ENCODE data around the gene AGBL2. TPM values are rescaled to one million over a fixed set of nuclear protein-coding genes. Genes with fewer than 3 reads are reported as not detected.
"Not testable (repeated sequence)": the region's sequence is repeated elsewhere in the genome, so short reads cannot be mapped to it uniquely, and the experiment has no call there.

The AGBL2 gene
- polyA plus RNA-seq, 1 donor from 2014 or later, result 1.4 TPM

GRCh38 chr11:47667135-47667534 is 48.0 kb downstream of the AGBL2 start:
- H3K9me3 Mint-ChIP-seq, result no peaks in the 10 kb centered on the region
- peaks cover 0 to 3% (median 0%) of the 10 kb centered on the region in 3 donors for H3K4me1 Mint-ChIP-seq
- no peak overlapping the region for H3K4me3 Mint-ChIP-seq
- H3K36me3 Mint-ChIP-seq, result peaks cover 2% of the 10 kb centered on the region
- no peaks in the 10 kb centered on the region for H3K27me3 Mint-ChIP-seq
- no peak overlapping the region for H3K27ac Mint-ChIP-seq

GRCh38 chr11:47664936-47665335 is 50.2 kb downstream of the AGBL2 start:
- H3K36me3 Mint-ChIP-seq, H3K9me3 Mint-ChIP-seq, H3K27ac Mint-ChIP-seq, H3K4me3 Mint-ChIP-seq, H3K4me1 Mint-ChIP-seq, H3K27me3 Mint-ChIP-seq: not testable (repeated sequence)

GRCh38 chr11:47661245-47661644 is 53.9 kb downstream of the AGBL2 start:
- Mint-ChIP-seq H3K27ac (no peak overlapping the region), H3K4me3 (no peak overlapping the region), H3K4me1 (peaks cover 0 to 3% (median 0%) of the 10 kb centered on the region in 3 donors), H3K9me3 (no peaks in the 10 kb centered on the region), H3K36me3 (peaks cover 3% of the 10 kb centered on the region), H3K27me3 (no peaks in the 10 kb centered on the region)

- no peak overlapping the region for H3K4me3 Mint-ChIP-seq
- H3K4me1 Mint-ChIP-seq, result peaks cover 0 to 3% (median 0%) of the 10 kb centered on the region in 3 donors
- H3K27ac Mint-ChIP-seq, result no peak overlapping the region
- H3K36me3 Mint-ChIP-seq, result peaks cover 2% of the 10 kb centered on the region
- no peaks in the 10 kb centered on the region for H3K9me3 Mint-ChIP-seq
- H3K27me3 Mint-ChIP-seq, result no peaks in the 10 kb centered on the region
Observed at GRCh38 chr11:47659276-47659675, 55.9 kb downstream of the AGBL2 start.

GRCh38 chr11:47656260-47656885 is 58.8 kb downstream of the AGBL2 start:
- Mint-ChIP-seq H3K4me1 (no peaks in the 10 kb centered on the region), H3K27ac (no peak overlapping the region), H3K9me3 (peaks cover 0 to 11% (median 4%) of the 10 kb centered on the region in 3 donors), H3K27me3 (peaks cover 2% of the 10 kb centered on the region), H3K36me3 (peaks cover 3% of the 10 kb centered on the region), H3K4me3 (no peak overlapping the region)

- Mint-ChIP-seq H3K27me3 (peaks cover 2% of the 10 kb centered on the region), H3K36me3 (peaks cover 3% of the 10 kb centered on the region), H3K4me3 (peak overlapping the region in 2 of 4 donors; percentile 43 to 65), H3K27ac (no peak overlapping the region), H3K4me1 (no peaks in the 10 kb centered on the region), H3K9me3 (peaks cover 0 to 11% (median 4%) of the 10 kb centered on the region in 3 donors)
Observed at GRCh38 chr11:47651818-47652469, 63.2 kb downstream of the AGBL2 start.

GRCh38 chr11:47649276-47649675 is 65.9 kb downstream of the AGBL2 start:
- Mint-ChIP-seq H3K36me3 (peaks cover 1% of the 10 kb centered on the region), H3K9me3 (peaks cover 0 to 11% (median 7%) of the 10 kb centered on the region in 3 donors), H3K4me3 (no peak overlapping the region), H3K27me3 (peaks cover 2% of the 10 kb centered on the region), H3K27ac (no peak overlapping the region), H3K4me1 (no peaks in the 10 kb centered on the region)

GRCh38 chr11:47646019-47646418 is 69.2 kb downstream of the AGBL2 start:
- Mint-ChIP-seq H3K4me1 (peaks cover 10 to 11% (median 11%) of the 10 kb centered on the region in 3 donors), H3K36me3 (no peaks in the 10 kb centered on the region), H3K4me3 (peak overlapping the region in 1 of 4 donors; percentile 25), H3K27ac (peak overlapping the region in 1 of 3 donors; percentile 49), H3K27me3 (no peaks in the 10 kb centered on the region), H3K9me3 (peaks cover 0 to 3% (median 0%) of the 10 kb centered on the region in 3 donors)

- H3K27me3 Mint-ChIP-seq, result no peaks in the 10 kb centered on the region
- H3K4me3 Mint-ChIP-seq, result peak overlapping the region in 2 of 4 donors; percentile 25 to 48
- peaks cover 0 to 3% (median 0%) of the 10 kb centered on the region in 3 donors for H3K9me3 Mint-ChIP-seq
- H3K4me1 Mint-ChIP-seq, result peaks cover 12 to 15% (median 13%) of the 10 kb centered on the region in 3 donors
- no peaks in the 10 kb centered on the region for H3K36me3 Mint-ChIP-seq
- peak overlapping the region in 1 of 3 donors; percentile 49 for H3K27ac Mint-ChIP-seq
Observed at GRCh38 chr11:47645500-47645899, 69.7 kb downstream of the AGBL2 start.

GRCh38 chr11:47642099-47642855 is 72.9 kb downstream of the AGBL2 start, which contains the start of gene MTCH2:
MTCH2 (minus strand) TSS chr11:47642559; CDS start chr11:47642465, 94 bp downstream.
- Mint-ChIP-seq H3K27me3 (no peaks in the 10 kb centered on the region), H3K4me1 (peaks cover 15 to 18% (median 17%) of the 10 kb centered on the region in 3 donors), H3K36me3 (peaks cover 5% of the 10 kb centered on the region), H3K27ac (peak within 1 kb of the TSS; percentile 82 to 96 (median 84)), H3K4me3 (peak within 1 kb of the TSS; percentile 80 to 97 (median 92)), H3K9me3 (peaks cover 0 to 3% (median 0%) of the 10 kb centered on the region in 3 donors)

- peaks cover 15 to 18% (median 17%) of the 10 kb centered on the region in 3 donors for H3K4me1 Mint-ChIP-seq
- no peaks in the 10 kb centered on the region for H3K27me3 Mint-ChIP-seq
- peaks cover 8% of the 10 kb centered on the region for H3K36me3 Mint-ChIP-seq
- H3K27ac Mint-ChIP-seq, result peak overlapping the region; percentile 54 to 95 (median 84)
- H3K9me3 Mint-ChIP-seq, result no peaks in the 10 kb centered on the region
- peak overlapping the region; percentile 74 to 97 (median 92) for H3K4me3 Mint-ChIP-seq
Observed at GRCh38 chr11:47641600-47642098, 73.5 kb downstream of the AGBL2 start.

GRCh38 chr11:47640506-47640905 is 74.7 kb downstream of the AGBL2 start:
- H3K36me3 Mint-ChIP-seq, H3K9me3 Mint-ChIP-seq, H3K27me3 Mint-ChIP-seq: not testable (repeated sequence)
- H3K4me1 Mint-ChIP-seq, result peaks cover 15 to 18% (median 17%) of the 10 kb centered on the region in 3 donors
- H3K27ac Mint-ChIP-seq, result peak overlapping the region in 1 of 3 donors; percentile 54
- peak overlapping the region in 3 of 4 donors; percentile 21 to 92 (median 74) for H3K4me3 Mint-ChIP-seq

GRCh38 chr11:47636331-47636730 is 78.8 kb downstream of the AGBL2 start:
- not testable (repeated sequence) for H3K9me3 Mint-ChIP-seq, H3K4me3 Mint-ChIP-seq, H3K27me3 Mint-ChIP-seq, H3K4me1 Mint-ChIP-seq, H3K27ac Mint-ChIP-seq
- H3K36me3 Mint-ChIP-seq, result peaks cover 16% of the 10 kb centered on the region

- Mint-ChIP-seq H3K27ac (no peak overlapping the region), H3K9me3 (no peaks in the 10 kb centered on the region), H3K36me3 (peaks cover 15% of the 10 kb centered on the region), H3K4me3 (no peak overlapping the region), H3K27me3 (no peaks in the 10 kb centered on the region), H3K4me1 (no peaks in the 10 kb centered on the region)
Observed at GRCh38 chr11:47631473-47631872, 83.7 kb downstream of the AGBL2 start.

GRCh38 chr11:47628026-47628425 is 87.1 kb downstream of the AGBL2 start:
- H3K36me3 Mint-ChIP-seq, result peaks cover 12% of the 10 kb centered on the region

More at GRCh38 chr11:47628026-47628425, 87.1 kb downstream of the AGBL2 start:
- Mint-ChIP-seq H3K27ac (no peak overlapping the region), H3K4me1 (no peaks in the 10 kb centered on the region), H3K4me3 (no peak overlapping the region), H3K9me3 (no peaks in the 10 kb centered on the region), H3K27me3 (no peaks in the 10 kb centered on the region)

Measured in IgD-negative memory B cell (primary cell).